Activated CD8-positive, alpha-beta memory T cell treated with anti-CD3 and anti-CD28 coated beads, Interleukin-2, amount 10 ng/mL, durations not matched to agents 7 days and 5 days (primary cell): ENCODE data around the gene STOML1. TPM values are rescaled to one million over a fixed set of nuclear protein-coding genes. Genes with fewer than 3 reads are reported as not detected.
A peak's percentile ranks its signal among the peaks of the same experiment; 100 is the strongest.

Experiments
- ATAC-seq: fragments of 150-1000 bp; cut with Tn5 transposase; one replicate; pipeline ENCODE4 v1.10.0; 2021; ENCODE audit warnings: moderate library complexity
- CTCF ChIA-PET: fragments of 350-600 bp; sonication (Branson Sonifier 250); formaldehyde crosslinking; loops from one replicate; lab custom pipeline; 2021; ENCODE audit warnings: antibody characterized with exemption; lab: Charles Lee
- DNase-seq: peaks from one replicate; pipeline ENCODE4 v3.0.0-alpha.2; 2020
- H3K27ac Mint-ChIP-seq: one replicate; pipeline ENCODE4 v1.8.0; 2021; ENCODE audit warnings: mild to moderate bottlenecking, mixed read lengths
- H3K27me3 Mint-ChIP-seq: one replicate; pipeline ENCODE4 v1.8.0; 2021; ENCODE audit warnings: mixed read lengths
- H3K36me3 Mint-ChIP-seq: one replicate; pipeline ENCODE4 v1.8.0; 2021; ENCODE audit warnings: mild to moderate bottlenecking, mixed read lengths
- H3K4me1 Mint-ChIP-seq: one replicate; pipeline ENCODE4 v1.8.0; 2021; ENCODE audit warnings: mixed read lengths
- H3K4me3 Mint-ChIP-seq: one replicate; pipeline ENCODE4 v1.8.0; 2021; ENCODE audit warnings: mild to moderate bottlenecking, moderate library complexity, mixed read lengths
- H3K9me3 Mint-ChIP-seq: one replicate; pipeline ENCODE4 v1.8.0; 2022; ENCODE audit warnings: low read depth, mixed read lengths
- total RNA-seq, 2 experiments: library from RNA; stranded (reverse); gene quantifications; one replicate each; pipeline ENCODE4 v1.2.3, GENCODE V29; 2021

Gene STOML1
- total RNA-seq, 2 experiments from 2014 or later = 7.9 to 8.6 TPM

DNA sequence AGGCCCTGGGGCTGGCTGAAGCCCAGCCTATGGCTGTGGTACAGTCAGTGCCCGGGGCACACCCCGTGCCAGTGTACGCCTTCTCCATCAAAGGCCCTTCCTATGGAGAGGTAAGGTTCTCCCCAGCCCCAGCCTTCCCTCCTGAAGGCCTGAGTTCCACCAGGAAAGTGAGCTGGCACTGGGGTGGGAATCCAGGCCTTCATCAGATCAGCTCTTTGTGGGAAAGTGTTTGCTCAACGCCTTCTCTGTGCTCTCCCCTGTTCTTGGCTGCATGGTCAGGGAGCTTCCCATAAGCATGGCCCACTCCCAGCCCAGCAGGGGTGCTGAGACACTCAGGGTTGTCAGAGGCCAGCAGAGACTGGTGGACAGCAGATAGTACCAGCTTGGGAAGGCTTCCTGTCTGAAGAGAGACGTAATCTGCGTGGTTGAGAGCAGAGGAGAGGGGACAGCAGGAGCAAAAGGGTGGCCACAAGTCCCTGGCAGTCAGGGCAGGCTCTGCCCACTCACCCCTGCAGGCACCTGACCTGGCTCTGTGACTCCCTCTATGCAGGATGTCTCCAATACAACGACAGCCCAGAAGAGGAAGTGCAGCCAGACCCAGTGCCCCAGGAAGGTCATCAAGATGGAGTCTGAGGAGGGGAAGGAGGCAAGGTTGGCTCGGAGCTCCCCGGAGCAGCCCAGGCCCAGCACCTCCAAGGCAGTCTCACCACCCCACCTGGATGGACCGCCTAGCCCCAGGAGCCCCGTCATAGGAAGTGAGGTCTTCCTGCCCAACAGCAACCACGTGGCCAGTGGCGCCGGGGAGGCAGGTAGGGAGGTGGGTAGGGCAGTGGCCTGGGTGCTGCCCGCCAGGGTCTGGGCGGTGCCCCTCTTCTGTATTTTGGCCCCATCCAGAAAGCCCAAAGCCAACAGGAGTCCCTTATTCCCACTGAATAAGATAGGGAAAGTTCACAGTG is 40.8 kb upstream of the STOML1 start:
- H3K4me3 Mint-ChIP-seq = no peak overlapping the region
- no peak overlapping the region for H3K27ac Mint-ChIP-seq
- ATAC-seq = peak; percentile 18
- no peaks in the 10 kb centered on the region for H3K4me1 Mint-ChIP-seq
- H3K36me3 Mint-ChIP-seq = peaks cover 60% of the 10 kb centered on the region
- H3K27me3 Mint-ChIP-seq = no peaks in the 10 kb centered on the region
- no peak for DNase-seq
- CTCF ChIA-PET = interaction anchor here (0.9 to 1.8 kb wide), 2 partner anchors 57 to 60 kb away, joined by 4 to 5 read pairs; no protein-coding TSS in a partner anchor
- no peaks in the 10 kb centered on the region for H3K9me3 Mint-ChIP-seq

GRCh38 chr15:74032046-74032445 is 40.0 kb upstream of the STOML1 start:
- H3K27me3 Mint-ChIP-seq = no peaks in the 10 kb centered on the region
- no peaks in the 10 kb centered on the region for H3K9me3 Mint-ChIP-seq
- CTCF ChIA-PET = interaction anchor here (0.9 to 1.8 kb wide), 3 partner anchors 22 to 59 kb away, joined by 4 to 5 read pairs (median 4); no protein-coding TSS in a partner anchor
- no peak for ATAC-seq
- peaks cover 57% of the 10 kb centered on the region for H3K36me3 Mint-ChIP-seq
- no peaks in the 10 kb centered on the region for H3K4me1 Mint-ChIP-seq
- no peak for DNase-seq
- no peak overlapping the region for H3K4me3 Mint-ChIP-seq
- peak overlapping the region; percentile 15 for H3K27ac Mint-ChIP-seq

- H3K27ac Mint-ChIP-seq = no peak overlapping the region
Observed at GRCh38 chr15:74028646-74029045, 36.6 kb upstream of the STOML1 start.

DNA sequence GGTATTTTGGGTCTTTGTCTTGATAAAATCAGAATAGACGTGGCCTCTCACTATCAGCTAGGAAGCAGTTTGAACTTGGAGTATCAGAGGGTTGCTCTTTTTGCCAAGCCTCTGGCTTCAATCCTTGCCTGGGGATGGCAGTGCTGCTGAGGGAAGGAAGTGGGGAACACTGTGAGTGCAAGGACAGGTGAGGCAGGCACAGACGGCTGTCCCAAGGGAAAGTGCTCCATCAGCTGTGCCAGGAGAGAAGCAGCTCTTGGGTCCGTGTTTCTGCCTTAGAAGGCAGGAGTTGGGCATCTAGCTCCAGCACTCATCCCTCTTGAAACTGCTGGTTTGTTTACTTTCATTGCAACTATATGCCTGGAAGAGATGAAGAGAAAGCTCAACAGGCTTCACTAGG is 35.6 kb upstream of the STOML1 start:
- no peak for ATAC-seq
- Mint-ChIP-seq H3K4me1 (no peaks in the 10 kb centered on the region), H3K4me3 (no peak overlapping the region), H3K27ac (no peak overlapping the region), H3K9me3 (no peaks in the 10 kb centered on the region), H3K27me3 (no peaks in the 10 kb centered on the region), H3K36me3 (peaks cover 48% of the 10 kb centered on the region)
- CTCF ChIA-PET = interaction anchor here (1.6 to 2.9 kb wide), 2 partner anchors 20 to 27 kb away, joined by 4 to 11 read pairs; no protein-coding TSS in a partner anchor
- DNase-seq = no peak

More at GRCh38 chr15:74028646-74029045, 36.6 kb upstream of the STOML1 start:
- H3K27me3 Mint-ChIP-seq = no peaks in the 10 kb centered on the region
- ATAC-seq = no peak
- no peak overlapping the region for H3K4me3 Mint-ChIP-seq
- no peaks in the 10 kb centered on the region for H3K4me1 Mint-ChIP-seq
- CTCF ChIA-PET = interaction anchor here (0.9 to 2.9 kb wide), 3 partner anchors 19 to 56 kb away, joined by 3 to 11 read pairs (median 4); no protein-coding TSS in a partner anchor
- no peak for DNase-seq
- no peaks in the 10 kb centered on the region for H3K9me3 Mint-ChIP-seq
- H3K36me3 Mint-ChIP-seq = peaks cover 48% of the 10 kb centered on the region

DNA sequence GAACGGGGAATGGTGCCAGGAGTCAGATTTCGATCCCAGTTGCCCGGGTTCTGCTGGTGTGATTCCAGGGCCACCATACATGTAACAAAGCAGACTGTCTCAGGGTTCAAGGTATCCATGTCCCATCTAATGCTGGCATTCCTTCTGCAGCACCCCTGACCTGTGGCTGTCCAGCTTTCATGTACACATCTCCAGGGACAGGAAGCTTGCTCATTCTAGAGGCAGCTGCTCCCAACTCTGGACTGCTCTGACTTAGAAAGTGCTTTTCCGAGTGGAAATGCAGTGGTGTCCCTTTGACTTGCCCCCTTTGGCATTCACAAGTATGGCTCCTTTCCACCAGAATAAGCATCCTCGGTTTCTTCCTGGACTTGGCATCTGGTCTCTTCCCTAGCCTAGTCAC is 33.3 kb upstream of the STOML1 start:
- Mint-ChIP-seq H3K9me3 (no peaks in the 10 kb centered on the region), H3K4me1 (peaks cover 10% of the 10 kb centered on the region), H3K36me3 (peaks cover 50% of the 10 kb centered on the region), H3K4me3 (no peak overlapping the region), H3K27me3 (no peaks in the 10 kb centered on the region), H3K27ac (no peak overlapping the region)
- CTCF ChIA-PET = no interaction called here
- DNase-seq (no peak), ATAC-seq (no peak)

GRCh38 chr15:74024687-74025086 is 32.6 kb upstream of the STOML1 start:
- no peaks in the 10 kb centered on the region for H3K9me3 Mint-ChIP-seq
- no peak overlapping the region for H3K27ac Mint-ChIP-seq
- DNase-seq (no peak), ATAC-seq (no peak)
- H3K4me1 Mint-ChIP-seq = peaks cover 10% of the 10 kb centered on the region
- no peaks in the 10 kb centered on the region for H3K27me3 Mint-ChIP-seq
- CTCF ChIA-PET = interaction anchor here (1.7 kb wide), 1 partner anchor 49 kb away, joined by 4 read pairs; no protein-coding TSS in a partner anchor
- peaks cover 48% of the 10 kb centered on the region for H3K36me3 Mint-ChIP-seq
- no peak overlapping the region for H3K4me3 Mint-ChIP-seq

- Mint-ChIP-seq H3K4me1 (peaks cover 10% of the 10 kb centered on the region), H3K36me3 (peaks cover 38% of the 10 kb centered on the region), H3K9me3 (no peaks in the 10 kb centered on the region), H3K4me3 (no peak overlapping the region), H3K27me3 (no peaks in the 10 kb centered on the region), H3K27ac (no peak overlapping the region)
- CTCF ChIA-PET = interaction anchor here (0.6 to 1.7 kb wide), 2 partner anchors 26 to 47 kb away, joined by 3 to 4 read pairs; no protein-coding TSS in a partner anchor
- no peak for DNase-seq
- no peak for ATAC-seq
Observed at GRCh38 chr15:74022706-74023470, 30.8 kb upstream of the STOML1 start.

DNA sequence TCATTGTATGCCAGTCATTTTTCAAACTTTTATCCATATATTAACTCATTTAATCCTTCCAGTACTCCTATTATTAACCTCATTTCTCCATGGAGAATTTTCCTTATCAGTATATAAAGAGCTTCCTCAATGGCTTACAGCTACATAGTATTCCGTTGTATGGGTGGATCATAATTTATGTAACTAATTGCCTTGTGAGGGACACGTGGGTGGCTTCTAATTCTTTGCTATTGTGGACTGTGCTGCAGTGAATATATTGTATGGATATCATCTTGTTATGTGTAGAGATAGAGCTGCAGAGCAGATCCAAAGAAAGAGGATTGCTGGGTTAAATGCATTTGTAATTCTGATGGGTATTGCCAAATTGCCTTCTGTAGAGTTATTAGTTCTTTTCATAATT is 27.6 kb upstream of the STOML1 start:
- Mint-ChIP-seq H3K36me3 (peaks cover 45% of the 10 kb centered on the region), H3K9me3 (no peaks in the 10 kb centered on the region), H3K4me3 (no peak overlapping the region), H3K27me3 (no peaks in the 10 kb centered on the region), H3K27ac (no peak overlapping the region), H3K4me1 (peaks cover 21% of the 10 kb centered on the region)
- CTCF ChIA-PET = no interaction called here
- no peak for DNase-seq
- ATAC-seq = no peak

GRCh38 chr15:74013374-74013894 is 21.3 kb upstream of the STOML1 start:
- Mint-ChIP-seq H3K36me3 (peaks cover 63% of the 10 kb centered on the region), H3K9me3 (peaks cover 4% of the 10 kb centered on the region), H3K27me3 (no peaks in the 10 kb centered on the region), H3K27ac (no peak overlapping the region), H3K4me1 (peaks cover 39% of the 10 kb centered on the region), H3K4me3 (no peak overlapping the region)
- CTCF ChIA-PET = interaction anchor here (2.8 kb wide), 1 partner anchor 40 kb away, joined by 9 read pairs; no protein-coding TSS in a partner anchor
- ATAC-seq = no peak
- no peak for DNase-seq

GRCh38 chr15:74011610-74012009 is 19.5 kb upstream of the STOML1 start:
- Mint-ChIP-seq H3K27me3 (no peaks in the 10 kb centered on the region), H3K4me3 (no peak overlapping the region), H3K36me3 (peaks cover 73% of the 10 kb centered on the region), H3K4me1 (peaks cover 55% of the 10 kb centered on the region), H3K9me3 (peaks cover 4% of the 10 kb centered on the region), H3K27ac (peak overlapping the region; percentile 6)
- ATAC-seq (no peak), DNase-seq (no peak)
- CTCF ChIA-PET = interaction anchor here (2.2 to 2.8 kb wide), 2 partner anchors 37 to 39 kb away, joined by 8 to 9 read pairs; no protein-coding TSS in a partner anchor

- Mint-ChIP-seq H3K27me3 (no peaks in the 10 kb centered on the region), H3K9me3 (peaks cover 4% of the 10 kb centered on the region), H3K36me3 (peaks cover 73% of the 10 kb centered on the region), H3K4me3 (no peak overlapping the region), H3K27ac (peak overlapping the region; percentile 6), H3K4me1 (peaks cover 57% of the 10 kb centered on the region)
- CTCF ChIA-PET = interaction anchor here (0.8 to 2.8 kb wide), 2 partner anchors 37 to 38 kb away, joined by 4 to 9 read pairs (median 8); no protein-coding TSS in a partner anchor
- ATAC-seq (no peak), DNase-seq (no peak)
Observed at GRCh38 chr15:74010929-74011540, 18.9 kb upstream of the STOML1 start.

DNA sequence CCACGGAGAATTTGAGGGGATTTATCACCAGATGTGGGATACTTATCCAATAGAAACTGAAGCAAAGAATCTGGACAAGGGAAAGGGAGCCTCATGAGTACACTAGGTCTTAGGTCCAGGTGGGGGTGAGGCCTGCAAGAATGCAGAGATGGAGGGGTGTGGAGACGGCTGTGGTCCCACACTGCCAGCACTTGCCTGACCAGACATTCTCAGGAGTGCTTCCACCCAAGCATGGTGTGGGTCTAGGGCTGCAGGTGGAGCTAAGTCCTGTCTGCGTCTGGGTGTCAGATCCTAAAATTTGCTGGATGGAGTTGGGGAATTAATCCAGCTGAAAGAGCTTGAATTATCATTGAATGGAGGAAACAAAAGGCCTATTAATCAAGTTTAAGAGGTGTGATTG is 16.8 kb upstream of the STOML1 start:
- no peaks in the 10 kb centered on the region for H3K27me3 Mint-ChIP-seq
- DNase-seq (no peak), ATAC-seq (no peak)
- peaks cover 4% of the 10 kb centered on the region for H3K9me3 Mint-ChIP-seq
- H3K36me3 Mint-ChIP-seq = peaks cover 75% of the 10 kb centered on the region
- CTCF ChIA-PET = no interaction called here
- no peak overlapping the region for H3K27ac Mint-ChIP-seq
- peaks cover 53% of the 10 kb centered on the region for H3K4me1 Mint-ChIP-seq
- no peak overlapping the region for H3K4me3 Mint-ChIP-seq
